ENCODE data around the gene TBC1D1.

TBC1D1 gene

GRCh38 chr4:37995299-37995821 lies 104.5 kb downstream of the TBC1D1 start:
- DNase-seq = no peak

DNA sequence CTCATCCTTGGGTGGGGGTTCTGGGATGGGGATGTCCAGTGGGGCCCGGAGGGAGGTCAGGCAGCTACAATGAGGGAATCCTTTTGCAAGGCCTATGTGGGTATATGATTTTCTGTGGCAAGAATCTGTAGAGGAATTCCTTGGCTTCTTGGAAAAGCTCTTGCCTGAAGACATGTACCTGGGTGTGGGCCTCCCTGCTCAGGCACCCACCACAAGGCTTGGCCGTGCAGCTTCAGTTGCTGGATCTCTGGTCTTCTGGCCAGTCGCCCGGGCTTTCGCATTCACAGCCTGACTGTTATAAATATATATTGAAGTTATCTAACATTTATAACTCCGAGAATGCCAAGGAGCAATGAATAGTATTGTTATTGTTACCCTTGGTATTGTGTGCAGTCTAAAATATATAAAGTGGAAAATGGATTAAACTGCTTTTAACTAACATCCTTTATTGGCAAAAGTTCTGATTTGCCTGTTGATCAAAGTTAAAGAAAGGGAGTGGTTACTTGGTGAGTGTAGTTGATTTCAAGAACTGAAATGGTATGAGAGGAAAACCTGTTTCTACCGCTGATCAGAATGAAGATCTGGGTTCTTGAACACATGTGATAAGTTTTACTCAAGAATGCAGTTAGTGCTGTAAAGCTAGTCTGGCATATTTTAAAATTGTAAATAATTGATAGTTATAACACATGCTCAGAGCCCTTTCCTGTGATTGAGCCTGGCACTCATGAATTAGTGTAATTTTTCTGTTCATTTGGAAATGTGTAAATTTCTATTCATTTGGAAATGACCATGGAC lies 105.3 kb downstream of the TBC1D1 start:
- no peak for DNase-seq

GRCh38 chr4:37998226-37998625 lies 107.3 kb downstream of the TBC1D1 start:
- DNase-seq = no peak

DNA sequence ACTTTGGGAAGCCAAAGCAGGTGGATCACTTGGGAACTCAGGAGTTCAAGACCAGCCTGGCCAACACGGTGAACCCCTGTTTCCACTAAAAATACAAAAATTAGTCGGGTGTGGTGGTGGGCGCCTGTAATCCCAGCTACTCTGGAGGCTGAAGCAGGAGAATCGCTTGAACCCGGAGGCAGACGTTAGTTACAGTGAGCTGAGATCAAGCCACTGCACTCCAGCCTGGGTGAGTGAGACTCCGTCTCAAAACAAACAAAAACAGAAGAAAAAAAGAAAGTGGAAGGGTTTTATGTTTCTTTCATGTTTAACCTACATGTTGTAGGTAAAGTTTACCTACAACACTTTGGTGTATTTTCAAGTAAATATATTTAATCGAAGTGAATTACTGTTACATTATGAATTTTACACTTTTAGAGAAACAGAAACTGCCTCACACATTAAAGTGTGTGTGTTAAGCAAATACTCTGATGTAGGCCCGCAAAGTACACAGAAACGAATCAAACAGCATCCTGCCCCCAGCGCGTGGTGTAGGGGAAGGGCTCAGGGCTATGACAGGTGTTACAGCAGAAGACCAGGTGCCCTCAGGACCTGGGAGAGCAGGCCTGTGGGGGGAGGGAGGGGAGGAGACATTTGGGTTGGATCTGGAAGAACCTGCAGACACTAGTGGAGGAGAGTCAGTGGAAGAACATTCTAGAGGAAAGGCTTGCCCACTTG lies 108.3 kb downstream of the TBC1D1 start:
- DNase-seq = no peak

GRCh38 chr4:37999965-38000364 lies 109.1 kb downstream of the TBC1D1 start:
- DNase-seq = no peak

DNA sequence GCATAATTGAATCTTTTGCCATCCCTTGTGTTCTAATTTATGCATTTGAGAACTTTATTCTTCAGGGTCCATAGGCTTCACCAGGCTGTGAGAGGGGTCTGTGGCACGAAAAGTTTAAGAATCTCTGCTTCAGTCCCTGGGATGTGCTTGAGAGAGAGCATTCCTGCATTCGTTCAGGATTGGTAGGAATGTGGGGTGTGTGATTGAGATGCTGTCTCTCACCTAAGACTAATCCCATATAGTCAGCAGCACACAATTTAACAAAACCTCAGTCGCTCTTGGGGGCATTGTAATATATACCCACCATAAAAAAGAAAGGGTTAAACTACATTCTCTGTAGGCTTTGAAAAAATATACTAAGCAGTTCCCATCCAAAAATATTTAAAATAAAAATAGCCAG lies 111.0 kb downstream of the TBC1D1 start:
- no peak for DNase-seq

DNA sequence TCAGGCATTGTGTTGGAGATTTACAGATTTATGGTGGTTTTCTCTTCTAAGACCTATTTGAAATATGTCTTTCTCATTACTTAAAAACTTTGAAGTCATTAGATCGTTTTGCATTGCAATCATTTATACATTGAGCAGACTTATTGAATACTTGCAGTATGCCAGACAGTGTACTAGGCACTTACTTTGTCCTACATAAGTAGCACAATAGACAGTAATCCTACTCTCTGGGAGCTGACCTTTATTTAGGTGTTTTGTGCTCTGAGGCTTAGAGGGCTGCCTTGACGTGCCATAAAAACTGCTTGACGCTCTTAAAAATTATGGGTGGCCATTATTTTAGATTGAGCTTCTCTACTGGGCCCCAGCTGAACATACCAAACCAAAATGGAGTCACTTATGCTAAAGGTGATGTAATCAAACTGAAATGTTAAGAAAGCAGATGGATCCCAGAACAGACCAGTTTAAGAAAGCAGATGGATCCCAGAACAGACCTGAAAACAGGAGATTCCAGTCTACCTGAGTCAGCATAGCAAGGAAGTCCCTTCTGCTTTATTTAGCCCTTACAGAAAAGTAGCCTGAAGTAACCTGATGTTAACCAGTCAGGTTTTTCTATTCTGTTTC lies 111.7 kb downstream of the TBC1D1 start:
- DNase-seq = no peak

DNA sequence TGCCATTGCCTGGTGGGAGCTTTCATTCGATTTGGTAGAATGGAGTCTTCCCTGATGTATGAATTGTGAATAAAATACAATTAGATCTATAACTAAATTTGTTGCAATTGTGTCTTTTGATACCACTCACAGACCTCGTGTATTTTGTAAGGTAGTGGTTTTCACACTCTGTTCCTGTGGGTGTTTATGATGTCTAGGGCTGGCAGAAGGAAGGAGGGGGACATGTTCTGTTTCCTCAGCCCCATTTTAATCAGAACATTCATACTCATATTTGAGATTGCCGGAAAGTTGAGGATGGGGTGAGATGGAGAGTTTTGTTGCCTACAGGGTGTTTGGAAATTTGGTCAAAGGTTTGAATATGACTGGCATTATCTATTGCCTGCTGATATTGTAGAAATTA lies 112.2 kb downstream of the TBC1D1 start:
- DNase-seq = no peak

DNA sequence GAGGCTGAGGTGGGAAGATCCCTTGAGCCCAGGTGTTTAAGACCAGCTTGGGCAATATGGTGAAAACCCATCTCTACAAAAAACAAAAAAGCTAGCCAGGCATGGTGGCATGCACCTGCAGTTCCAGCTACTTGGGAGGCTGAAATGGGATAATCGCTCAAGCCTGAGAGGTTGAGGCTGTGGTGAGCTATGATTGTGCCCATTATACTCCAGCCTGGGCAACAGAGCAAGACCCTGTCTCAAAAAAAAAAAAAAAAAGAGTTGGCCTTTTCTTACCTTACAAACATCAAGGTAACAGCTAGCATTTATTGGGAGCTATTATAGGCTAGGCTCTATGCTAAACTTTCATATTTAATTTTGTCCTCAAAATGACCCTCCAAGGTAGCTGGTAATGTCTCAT lies 112.7 kb downstream of the TBC1D1 start:
- DNase-seq = no peak

DNA sequence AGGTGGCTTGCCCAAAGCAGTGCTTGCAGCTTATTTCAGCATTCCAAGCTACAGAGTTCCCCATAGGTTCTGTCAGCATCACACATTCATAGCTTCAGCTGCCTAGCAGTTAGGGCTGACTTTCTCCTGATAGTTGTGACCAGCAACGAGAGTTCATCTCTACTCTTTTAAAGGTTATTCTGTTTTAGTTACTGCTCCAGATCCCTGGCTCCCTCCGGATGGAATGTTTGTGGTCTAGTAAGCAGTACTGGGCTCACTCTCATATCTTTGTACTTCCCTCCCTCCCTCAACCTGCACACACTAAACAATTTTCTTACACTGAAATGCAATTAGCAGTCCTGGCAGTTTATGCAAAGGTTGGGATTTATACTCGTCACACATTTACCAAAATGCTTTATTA lies 113.2 kb downstream of the TBC1D1 start:
- DNase-seq = no peak

- no peak for DNase-seq
Measured at GRCh38 chr4:38004887-38005286, 114.0 kb downstream of the TBC1D1 start.

DNA sequence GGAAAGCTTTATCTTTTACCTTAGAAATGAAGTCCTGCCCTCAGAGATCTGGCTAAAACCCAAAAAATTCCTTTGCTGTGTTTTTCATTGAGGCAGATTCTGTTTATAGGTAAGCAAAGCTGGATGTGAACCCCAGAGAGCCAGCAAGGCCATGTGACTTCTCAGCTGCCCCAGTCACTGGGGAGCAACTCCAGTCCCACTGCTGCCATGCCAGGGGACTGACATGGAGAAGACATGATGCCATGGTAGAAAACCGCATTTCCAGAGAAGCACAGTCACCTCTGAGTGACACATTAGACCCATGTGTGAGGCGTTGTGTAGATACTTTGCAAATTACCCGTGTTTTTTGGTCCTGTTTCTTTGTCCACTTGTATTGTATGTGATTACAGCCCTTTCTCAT lies 114.8 kb downstream of the TBC1D1 start:
- DNase-seq = no peak

DNA sequence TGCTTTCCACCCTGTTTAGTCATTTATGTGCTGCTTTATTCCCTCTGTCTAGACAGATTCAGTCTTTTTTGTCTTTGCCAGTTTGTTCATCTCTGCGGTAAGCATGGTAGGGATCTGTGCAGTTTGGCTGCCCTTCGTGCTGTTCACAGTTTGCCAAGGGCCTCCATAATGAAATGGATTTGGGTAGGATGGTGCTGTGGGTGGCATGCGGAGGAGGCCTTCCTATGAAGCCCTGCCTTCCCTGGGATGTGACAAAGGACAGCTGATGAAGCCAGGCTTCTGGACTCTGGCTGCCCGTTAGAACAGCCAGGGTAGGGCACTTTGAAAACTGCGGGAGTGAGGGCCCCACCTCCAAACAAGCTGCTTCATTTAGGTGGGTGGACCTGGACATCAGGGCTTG lies 116.8 kb downstream of the TBC1D1 start:
- no peak for DNase-seq

- DNase-seq = no peak
Measured at GRCh38 chr4:38008571-38009021, 117.7 kb downstream of the TBC1D1 start.

DNA sequence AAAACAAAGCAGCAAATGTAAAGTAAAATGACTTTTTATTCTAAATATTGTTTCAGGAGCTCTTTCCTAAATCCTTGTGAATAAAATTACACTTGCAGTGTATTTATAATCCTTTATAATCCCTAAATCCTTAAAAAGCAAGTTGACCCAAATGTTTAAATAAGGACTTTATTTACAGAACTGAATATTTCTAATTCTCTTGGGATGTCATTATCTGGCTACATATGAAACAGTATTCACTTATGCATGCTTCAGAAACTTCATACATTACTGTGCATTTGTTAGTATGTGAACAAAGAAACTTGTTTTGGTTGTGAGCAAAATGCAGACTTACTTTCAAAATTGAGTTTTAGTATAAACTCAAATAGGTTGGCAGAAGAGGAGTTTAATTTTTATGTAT lies 118.5 kb downstream of the TBC1D1 start:
- no peak for DNase-seq

- DNase-seq = no peak
Measured at GRCh38 chr4:38009949-38010348, 119.1 kb downstream of the TBC1D1 start.

- no peak for DNase-seq
Measured at GRCh38 chr4:38011511-38012162, 120.8 kb downstream of the TBC1D1 start.

DNA sequence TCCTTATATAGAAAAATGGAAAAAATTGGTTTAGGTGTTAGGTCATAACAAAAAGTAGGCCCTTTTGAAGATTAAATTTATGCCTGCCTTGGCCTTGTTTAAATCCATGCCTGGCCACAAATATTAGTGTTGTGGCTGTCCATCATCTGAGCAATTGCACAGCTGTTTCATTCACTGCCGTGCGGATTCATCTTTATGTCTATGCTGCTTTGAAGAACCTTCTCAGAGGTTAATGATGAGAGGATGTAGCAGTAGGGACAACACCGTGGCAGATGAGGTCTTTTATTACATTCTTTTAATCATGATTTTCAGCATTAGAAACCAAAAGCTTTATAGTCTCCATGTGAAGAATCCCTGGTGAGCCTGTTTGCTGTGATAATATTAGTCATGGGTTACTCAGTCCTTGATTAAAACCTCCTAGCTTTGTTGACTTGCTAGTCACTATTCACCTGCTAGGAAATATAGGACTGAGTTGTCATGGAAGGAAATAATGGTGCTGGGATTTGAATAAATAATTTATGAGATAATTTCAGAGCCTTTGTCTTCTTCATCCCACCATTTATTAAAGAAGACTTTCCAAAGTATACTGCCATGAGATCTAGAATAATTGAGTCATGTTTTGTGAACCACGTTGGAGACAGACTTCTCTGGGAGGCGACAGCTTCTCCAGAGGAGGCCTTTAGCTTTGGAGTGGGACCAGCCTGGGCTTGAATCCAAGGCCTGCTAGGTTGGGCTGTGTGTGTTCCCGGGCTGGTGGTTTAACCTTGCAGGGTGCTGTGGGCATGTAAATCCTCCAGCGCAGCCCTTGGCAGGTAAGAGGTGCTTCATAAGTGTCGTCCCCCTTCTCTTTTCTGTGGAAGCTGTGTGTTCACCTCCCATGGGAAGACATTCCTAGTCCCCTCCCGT lies 122.8 kb downstream of the TBC1D1 start:
- DNase-seq = no peak

- no peak for DNase-seq
Measured at GRCh38 chr4:38014421-38014852, 123.6 kb downstream of the TBC1D1 start.

GRCh38 chr4:38015886-38016515 lies 125.1 kb downstream of the TBC1D1 start:
- no peak for DNase-seq

GRCh38 chr4:38016698-38017097 lies 125.8 kb downstream of the TBC1D1 start:
- DNase-seq = no peak

GRCh38 chr4:38017609-38018008 lies 126.7 kb downstream of the TBC1D1 start:
- DNase-seq = no peak
